HepG2 (cell line): ENCODE results near the gene SYCE3.

ENCODE experiments used
- CTCF ChIP-seq: sonication (generic); formaldehyde crosslinking; IDR thresholded peaks from 2 replicates; pipeline ENCODE4 v1.5.0; 2020; ENCODE audit warnings: mild to moderate bottlenecking, missing genetic modification reagents, moderate library complexity
- MIER3 ChIP-seq: IDR thresholded peaks from 2 replicates; pipeline ENCODE4 v1.6.1; 2016; ENCODE audit warnings: missing compliant biosample characterization, borderline replicate concordance
- MYNN ChIP-seq: sonication (generic); formaldehyde crosslinking; IDR thresholded peaks from 2 replicates; pipeline ENCODE4 v1.4.0; 2020; ENCODE audit warnings: mild to moderate bottlenecking, low read depth, missing genetic modification reagents
- RARA ChIP-seq: IDR thresholded peaks from 2 replicates; pipeline ENCODE4 v1.6.1; 2016; ENCODE audit warnings: missing genetic modification reagents, missing compliant biosample characterization
- RFXANK ChIP-seq: IDR thresholded peaks from 2 replicates; pipeline ENCODE4 v1.6.1; 2016
- TF ChIP-seq, protein P1 (sequence below): IDR thresholded peaks from 2 replicates; pipeline ENCODE4 v1.6.1; 2016; ENCODE audit warnings: low read depth, control low read depth
- TF ChIP-seq, protein P2 (sequence below): sonication (generic); formaldehyde crosslinking; IDR thresholded peaks from 2 replicates; pipeline ENCODE4 v1.4.0; 2020; ENCODE audit warnings: missing genetic modification reagents

GRCh38 chr22:50523806-50524675, 38.7 kb downstream of the SYCE3 start:
- TF ChIP-seq CTCF (CRISPR knock-in tag) (no peak), RFXANK (CRISPR knock-in tag) (no peak), MIER3 (CRISPR knock-in tag) (no peak), RARA (CRISPR knock-in tag) (no peak), MYNN (no peak)
- TF ChIP-seq, protein P1, sequence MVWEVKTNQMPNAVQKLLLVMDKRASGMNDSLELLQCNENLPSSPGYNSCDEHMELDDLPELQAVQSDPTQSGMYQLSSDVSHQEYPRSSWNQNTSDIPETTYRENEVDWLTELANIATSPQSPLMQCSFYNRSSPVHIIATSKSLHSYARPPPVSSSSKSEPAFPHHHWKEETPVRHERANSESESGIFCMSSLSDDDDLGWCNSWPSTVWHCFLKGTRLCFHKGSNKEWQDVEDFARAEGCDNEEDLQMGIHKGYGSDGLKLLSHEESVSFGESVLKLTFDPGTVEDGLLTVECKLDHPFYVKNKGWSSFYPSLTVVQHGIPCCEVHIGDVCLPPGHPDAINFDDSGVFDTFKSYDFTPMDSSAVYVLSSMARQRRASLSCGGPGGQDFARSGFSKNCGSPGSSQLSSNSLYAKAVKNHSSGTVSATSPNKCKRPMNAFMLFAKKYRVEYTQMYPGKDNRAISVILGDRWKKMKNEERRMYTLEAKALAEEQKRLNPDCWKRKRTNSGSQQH (CRISPR knock-in tag): no peak
- TF ChIP-seq, protein P2, sequence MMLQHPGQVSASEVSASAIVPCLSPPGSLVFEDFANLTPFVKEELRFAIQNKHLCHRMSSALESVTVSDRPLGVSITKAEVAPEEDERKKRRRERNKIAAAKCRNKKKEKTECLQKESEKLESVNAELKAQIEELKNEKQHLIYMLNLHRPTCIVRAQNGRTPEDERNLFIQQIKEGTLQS (CRISPR knock-in tag): no peak
